ENCODE measurements around the gene ADA.
"Not testable (repeated sequence)": the region's sequence is repeated elsewhere in the genome, so short reads cannot be mapped to it uniquely, and the experiment has no call there.

ADA gene

GRCh38 chr20:44597516-44597915 is 54.0 kb downstream of the ADA start:
- no peak for DNase-seq

GRCh38 chr20:44596876-44597275 is 54.6 kb downstream of the ADA start:
- no peak for DNase-seq

- no peak for DNase-seq
Observed at GRCh38 chr20:44596010-44596409, 55.5 kb downstream of the ADA start.

- no peak for DNase-seq
Observed at GRCh38 chr20:44594730-44595129, 56.8 kb downstream of the ADA start.

- no peak for DNase-seq
Observed at GRCh38 chr20:44593751-44594150, 57.7 kb downstream of the ADA start.

GRCh38 chr20:44592366-44592765 is 59.1 kb downstream of the ADA start:
- no peak for DNase-seq

- DNase-seq: no peak
Observed at GRCh38 chr20:44590980-44591778, 60.3 kb downstream of the ADA start.

- DNase-seq: no peak
Observed at GRCh38 chr20:44589537-44589936, 62.0 kb downstream of the ADA start.

- not testable (repeated sequence) for DNase-seq
Observed at GRCh38 chr20:44588321-44588720, 63.2 kb downstream of the ADA start.

- DNase-seq: no peak
Observed at GRCh38 chr20:44587035-44587980, 64.2 kb downstream of the ADA start.

GRCh38 chr20:44586289-44586911 is 65.1 kb downstream of the ADA start:
- no peak for DNase-seq

- DNase-seq: no peak
Observed at GRCh38 chr20:44585057-44585963, 66.2 kb downstream of the ADA start.

GRCh38 chr20:44584162-44584561 is 67.3 kb downstream of the ADA start:
- no peak for DNase-seq

GRCh38 chr20:44583157-44583556 is 68.3 kb downstream of the ADA start:
- DNase-seq: no peak

- no peak for DNase-seq
Observed at GRCh38 chr20:44582311-44583025, 69.0 kb downstream of the ADA start, which contains the start of gene PKIG. Gene PKIG (plus strand): TSS chr20:44582579. CDS start chr20:44614557, 31,978 bp downstream.

GRCh38 chr20:44581515-44581914 is 70.0 kb downstream of the ADA start:
- no peak for DNase-seq

- no peak for DNase-seq
Observed at GRCh38 chr20:44580581-44581268, 70.8 kb downstream of the ADA start.

GRCh38 chr20:44579313-44580081 is 72.0 kb downstream of the ADA start:
- no peak for DNase-seq

- no peak for DNase-seq
Observed at GRCh38 chr20:44576297-44576696, 75.2 kb downstream of the ADA start.

GRCh38 chr20:44574372-44574771 is 77.1 kb downstream of the ADA start:
- no peak for DNase-seq
